HG03439 (cell line): Measurements from ENCODE around the gene SCMH1.

Experiments used
- ATAC-seq: cut with Tn5 transposase; IDR thresholded peaks from one replicate; pipeline ENCODE4 v1.9.1; 2021; ENCODE audit warnings: mild to moderate bottlenecking, moderate library complexity; ENCODE audit not compliant: unreplicated experiment

SCMH1 gene

GRCh38 chr1:41101950-41102607, 140.0 kb downstream of the SCMH1 start:
- ATAC-seq = no peak

GRCh38 chr1:41101076-41101475, 141.0 kb downstream of the SCMH1 start:
- ATAC-seq = no peak

GRCh38 chr1:41100170-41100569, 141.9 kb downstream of the SCMH1 start:
- no peak for ATAC-seq

- ATAC-seq = no peak
Observed at GRCh38 chr1:41098730-41099460, 143.2 kb downstream of the SCMH1 start.

- ATAC-seq = no peak
Observed at GRCh38 chr1:41097105-41097504, 145.0 kb downstream of the SCMH1 start.

GRCh38 chr1:41093826-41094225, 148.3 kb downstream of the SCMH1 start:
- ATAC-seq = no peak

- ATAC-seq = no peak
Observed at GRCh38 chr1:41086921-41087320, 155.2 kb downstream of the SCMH1 start.

- ATAC-seq = no peak
Observed at GRCh38 chr1:41078616-41079015, 163.5 kb downstream of the SCMH1 start.

GRCh38 chr1:41078193-41078592, 163.9 kb downstream of the SCMH1 start:
- ATAC-seq = no peak

- ATAC-seq = no peak
Observed at GRCh38 chr1:41073971-41074370, 168.1 kb downstream of the SCMH1 start.

- no peak for ATAC-seq
Observed at GRCh38 chr1:41072051-41072450, 170.1 kb downstream of the SCMH1 start.

- ATAC-seq = no peak
Observed at GRCh38 chr1:41056907-41057306, 185.2 kb downstream of the SCMH1 start.

GRCh38 chr1:41053316-41053715, 188.8 kb downstream of the SCMH1 start:
- no peak for ATAC-seq

- no peak for ATAC-seq
Observed at GRCh38 chr1:41051022-41051421, 191.1 kb downstream of the SCMH1 start.

- ATAC-seq = no peak
Observed at GRCh38 chr1:41048540-41048939, 193.6 kb downstream of the SCMH1 start.

- no peak for ATAC-seq
Observed at GRCh38 chr1:41046347-41046775, 195.7 kb downstream of the SCMH1 start.

GRCh38 chr1:41045740-41046139, 196.4 kb downstream of the SCMH1 start:
- ATAC-seq = no peak

- no peak for ATAC-seq
Observed at GRCh38 chr1:41044187-41044586, 197.9 kb downstream of the SCMH1 start.

- ATAC-seq = no peak
Observed at GRCh38 chr1:41041614-41042270, 200.4 kb downstream of the SCMH1 start.

GRCh38 chr1:41038110-41038509, 204.0 kb downstream of the SCMH1 start:
- ATAC-seq = no peak

GRCh38 chr1:41037116-41037903, 204.8 kb downstream of the SCMH1 start:
- ATAC-seq = no peak
